Mesendoderm (in vitro differentiated cells): ENCODE data around the gene PRM2.

ENCODE experiments used
- DNase-seq: peaks from one replicate; pipeline ENCODE4 v3.0.0; 2013
- H2AK5ac ChIP-seq: 2 replicates; pipeline ENCODE4 v1.6.1; 2013; ENCODE audit warnings: low read length, inconsistent platforms
- H2BK120ac ChIP-seq: 2 replicates; pipeline ENCODE4 v1.6.1; 2013; ENCODE audit warnings: low read depth, mild to moderate bottlenecking, low read length, moderate library complexity, mixed read lengths
- H2BK15ac ChIP-seq: replicated peaks from 2 replicates; pipeline ENCODE4 v1.6.1; 2013; ENCODE audit warnings: low read depth, mild to moderate bottlenecking, moderate library complexity
- H2BK5ac ChIP-seq: 2 replicates; pipeline ENCODE4 v1.6.1; 2013; ENCODE audit warnings: low read length, inconsistent platforms
- H3K18ac ChIP-seq: 2 replicates; pipeline ENCODE4 v1.6.1; 2013; ENCODE audit warnings: mild to moderate bottlenecking, low read length, mixed read lengths
- H3K23ac ChIP-seq: one replicate; pipeline ENCODE4 v1.6.1; 2013; ENCODE audit warnings: low read length
- H3K27ac ChIP-seq: 2 replicates; pipeline ENCODE4 v1.5.1; 2013; ENCODE audit warnings: low read depth, mild to moderate bottlenecking, inconsistent platforms, low read length, moderate library complexity
- H3K27me3 ChIP-seq: 2 replicates; pipeline ENCODE4 v1.6.1; 2013; ENCODE audit warnings: low read length, control low read depth, mild to moderate bottlenecking, inconsistent platforms; ENCODE audit not compliant: insufficient read depth, poor library complexity
- H3K36me3 ChIP-seq: 2 replicates; pipeline ENCODE4 v1.6.1; 2013; ENCODE audit warnings: low read length, inconsistent platforms; ENCODE audit not compliant: control insufficient read depth, insufficient read depth
- H3K4ac ChIP-seq: one replicate; pipeline ENCODE4 v1.6.1; 2013; ENCODE audit warnings: low read depth, mild to moderate bottlenecking, low read length, moderate library complexity
- H3K4me1 ChIP-seq: 2 replicates; pipeline ENCODE4 v1.6.1; 2013; ENCODE audit warnings: low read depth, low read length, inconsistent platforms; ENCODE audit not compliant: control insufficient read depth
- H3K4me2 ChIP-seq: 2 replicates; pipeline ENCODE4 v1.6.1; 2013; ENCODE audit warnings: low read length
- H3K4me3 ChIP-seq: 2 replicates; pipeline ENCODE4 v1.5.1; 2013; ENCODE audit warnings: mild to moderate bottlenecking, low read length
- H3K56ac ChIP-seq: one replicate; pipeline ENCODE4 v1.6.1; 2013; ENCODE audit warnings: low read length
- H3K79me1 ChIP-seq: 2 replicates; pipeline ENCODE4 v1.6.1; 2013; ENCODE audit warnings: low read length, inconsistent platforms
- H3K79me2 ChIP-seq: 2 replicates; pipeline ENCODE4 v1.6.1; 2013; ENCODE audit warnings: mild to moderate bottlenecking, low read length; ENCODE audit not compliant: control insufficient read depth, insufficient read depth
- H3K9ac ChIP-seq: 2 replicates; pipeline ENCODE4 v1.6.1; 2013; ENCODE audit warnings: low read length, inconsistent platforms
- H4K5ac ChIP-seq: one replicate; pipeline ENCODE4 v1.6.1; 2013; ENCODE audit warnings: low read length
- H4K8ac ChIP-seq: one replicate; pipeline ENCODE4 v1.6.1; 2013; ENCODE audit warnings: low read depth, mild to moderate bottlenecking, control low read depth, low read length, moderate library complexity
- WGBS: extraction: QIAGEN DNeasy Blood & Tissue Kit; methylation state at CpG from one replicate; pipeline ENCODE4 v1.1.7; 2013; ENCODE audit warnings: low lambda C conversion rate, missing lambda C conversion rate; ENCODE audit not compliant: insufficient coverage; ENCODE audit errors: extremely low coverage; 5-methylcytosine and 5-hydroxymethylcytosine counted together

The PRM2 gene

GRCh38 chr16:11303405-11304138, 27.3 kb upstream of the PRM2 start:
- H3K27ac ChIP-seq, result no peak overlapping the region
- H3K36me3 ChIP-seq, result no peaks in the 10 kb centered on the region
- no peaks in the 10 kb centered on the region for H3K4me1 ChIP-seq
- H3K79me1 ChIP-seq, result no peaks in the 10 kb centered on the region
- peak overlapping the region; percentile 20 for H3K56ac ChIP-seq
- no peak overlapping the region for H4K5ac ChIP-seq
- no peak overlapping the region for H2AK5ac ChIP-seq
- no peak overlapping the region for H3K9ac ChIP-seq
- DNase-seq, result no peak
- H4K8ac ChIP-seq, result no peak overlapping the region
- no peak overlapping the region for H3K23ac ChIP-seq
- H3K4me3 ChIP-seq, result no peak overlapping the region
- no peak overlapping the region for H2BK120ac ChIP-seq
- no peak overlapping the region for H3K4ac ChIP-seq
- H2BK15ac ChIP-seq, result no peak overlapping the region
- no peak overlapping the region for H2BK5ac ChIP-seq
- no peak overlapping the region for H3K18ac ChIP-seq
- no peaks in the 10 kb centered on the region for H3K79me2 ChIP-seq
- no peak overlapping the region for H3K4me2 ChIP-seq
- no CpG with 5 or more reads among the region's 18 CpGs for WGBS
- no peaks in the 10 kb centered on the region for H3K27me3 ChIP-seq

DNA sequence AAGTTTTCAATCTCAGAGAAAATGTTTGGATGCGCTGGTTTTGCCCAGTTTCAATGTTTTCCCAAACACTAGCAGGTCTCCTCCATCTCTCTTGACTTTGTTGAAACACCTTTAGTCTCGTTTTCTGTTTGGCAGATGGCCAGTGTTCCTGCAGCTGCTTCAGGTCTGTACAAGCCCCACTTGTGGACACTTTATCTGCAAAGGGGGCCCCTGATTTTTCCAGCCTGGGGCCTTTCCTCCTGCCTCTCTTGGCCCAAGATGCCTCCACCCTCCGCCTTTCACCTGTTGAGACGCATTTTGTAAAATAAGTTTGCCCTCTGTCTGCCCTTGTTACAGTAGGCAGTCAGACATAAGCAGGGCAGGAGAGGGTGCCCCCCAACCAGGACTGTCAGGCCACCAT, 26.7 kb upstream of the PRM2 start:
- no CpG with 5 or more reads among the region's 4 CpGs for WGBS
- Histone ChIP-seq H3K4me3 (no peak overlapping the region), H3K4me2 (no peak overlapping the region), H3K27ac (no peak overlapping the region), H3K36me3 (no peaks in the 10 kb centered on the region), H3K27me3 (no peaks in the 10 kb centered on the region), H4K8ac (no peak overlapping the region), H2BK5ac (no peak overlapping the region), H3K79me2 (no peaks in the 10 kb centered on the region), H3K4me1 (no peaks in the 10 kb centered on the region), H4K5ac (no peak overlapping the region), H2AK5ac (no peak overlapping the region), H3K9ac (no peak overlapping the region), H2BK15ac (no peak overlapping the region), H3K23ac (no peak overlapping the region), H3K56ac (no peak overlapping the region), H3K18ac (no peak overlapping the region), H2BK120ac (no peak overlapping the region), H3K79me1 (no peaks in the 10 kb centered on the region), H3K4ac (no peak overlapping the region)
- DNase-seq, result no peak

DNA sequence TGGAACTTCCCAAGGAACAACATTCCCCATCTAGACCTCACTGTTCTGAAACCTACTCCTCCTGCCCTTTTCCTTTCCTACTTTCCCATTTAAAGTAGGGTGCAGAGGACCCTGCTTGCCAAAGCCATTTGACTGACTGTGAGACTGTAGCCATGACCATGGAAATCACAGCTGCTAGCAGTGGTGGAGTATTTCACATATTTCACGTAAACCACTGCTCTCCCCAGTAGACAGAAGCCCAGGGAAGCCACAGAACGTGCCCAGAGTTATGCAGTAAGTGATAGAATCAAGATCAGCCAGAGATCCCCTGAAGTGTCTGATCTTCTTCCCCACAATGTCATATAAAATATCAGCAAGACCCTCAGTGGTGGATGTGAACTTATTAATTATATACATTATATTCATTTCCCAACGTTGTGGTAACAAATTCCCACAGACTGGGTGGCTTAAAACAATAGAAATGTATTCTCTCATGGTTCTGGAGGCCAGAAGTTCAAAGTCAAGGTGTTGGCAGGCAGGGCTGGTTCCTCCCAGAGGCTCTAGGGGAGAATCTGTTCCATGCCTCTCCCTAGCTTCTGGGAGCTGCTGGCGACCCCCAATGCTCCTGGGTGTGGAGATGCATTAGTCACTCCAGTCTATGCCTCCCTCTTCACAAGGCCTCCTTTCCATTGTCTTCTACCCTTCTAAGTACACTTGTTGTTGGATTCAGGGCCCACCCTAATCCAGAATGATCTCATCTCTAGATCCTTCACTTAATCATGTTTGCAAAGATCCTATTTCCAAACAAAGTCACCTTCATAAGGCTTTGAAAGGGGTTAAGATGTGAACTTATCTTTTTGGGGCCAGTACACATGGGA, 25.6 kb upstream of the PRM2 start:
- Histone ChIP-seq H2AK5ac (peak overlapping the region; percentile 67), H3K56ac (no peak overlapping the region), H3K23ac (no peak overlapping the region), H3K9ac (no peak overlapping the region), H3K4me2 (no peak overlapping the region), H3K27me3 (no peaks in the 10 kb centered on the region), H3K36me3 (no peaks in the 10 kb centered on the region), H3K79me2 (no peaks in the 10 kb centered on the region), H3K18ac (no peak overlapping the region), H4K5ac (no peak overlapping the region), H3K27ac (no peak overlapping the region), H3K4me1 (peaks cover 6% of the 10 kb centered on the region), H2BK120ac (no peak overlapping the region), H3K4ac (no peak overlapping the region), H3K4me3 (no peak overlapping the region), H3K79me1 (no peaks in the 10 kb centered on the region), H2BK5ac (no peak overlapping the region), H4K8ac (no peak overlapping the region), H2BK15ac (no peak overlapping the region)
- DNase-seq, result no peak
- no CpG with 5 or more reads among the region's 4 CpGs for WGBS

GRCh38 chr16:11300560-11300892, 24.2 kb upstream of the PRM2 start:
- Histone ChIP-seq H3K4me1 (peaks cover 6% of the 10 kb centered on the region), H4K8ac (no peak overlapping the region), H3K18ac (no peak overlapping the region), H2BK120ac (no peak overlapping the region), H3K23ac (no peak overlapping the region), H3K36me3 (no peaks in the 10 kb centered on the region), H3K79me1 (no peaks in the 10 kb centered on the region), H3K27ac (no peak overlapping the region), H3K4me3 (no peak overlapping the region), H3K4me2 (no peak overlapping the region), H2BK15ac (no peak overlapping the region), H3K79me2 (no peaks in the 10 kb centered on the region), H3K27me3 (no peaks in the 10 kb centered on the region), H3K4ac (no peak overlapping the region), H3K9ac (no peak overlapping the region), H3K56ac (no peak overlapping the region), H2BK5ac (no peak overlapping the region), H4K5ac (no peak overlapping the region), H2AK5ac (peak overlapping the region; percentile 38)
- no peak for DNase-seq
- no CpG with 5 or more reads among the region's 7 CpGs for WGBS

GRCh38 chr16:11299865-11300559, 23.7 kb upstream of the PRM2 start:
- Histone ChIP-seq H3K27ac (no peak overlapping the region), H3K36me3 (no peaks in the 10 kb centered on the region), H3K56ac (no peak overlapping the region), H3K23ac (no peak overlapping the region), H2AK5ac (peak overlapping the region; percentile 38), H2BK120ac (no peak overlapping the region), H3K18ac (no peak overlapping the region), H3K9ac (no peak overlapping the region), H3K79me1 (no peaks in the 10 kb centered on the region), H4K8ac (no peak overlapping the region), H3K4me2 (no peak overlapping the region), H2BK5ac (no peak overlapping the region), H3K4ac (no peak overlapping the region), H4K5ac (no peak overlapping the region), H3K79me2 (no peaks in the 10 kb centered on the region), H3K4me3 (no peak overlapping the region), H3K4me1 (peaks cover 6% of the 10 kb centered on the region), H2BK15ac (no peak overlapping the region), H3K27me3 (no peaks in the 10 kb centered on the region)
- no CpG with 5 or more reads among the region's 6 CpGs for WGBS
- no peak for DNase-seq
